HK-2 (cell line): Measurements from ENCODE around the gene PLAC8.
"Not testable (repeated sequence)": the region's sequence is repeated elsewhere in the genome, so short reads cannot be mapped to it uniquely, and the experiment has no call there.

Source experiments
- DNase-seq: peaks from one replicate; pipeline ENCODE4 v3.0.0-alpha.2; 2018; ENCODE audit not compliant: unreplicated experiment

Gene PLAC8

DNA sequence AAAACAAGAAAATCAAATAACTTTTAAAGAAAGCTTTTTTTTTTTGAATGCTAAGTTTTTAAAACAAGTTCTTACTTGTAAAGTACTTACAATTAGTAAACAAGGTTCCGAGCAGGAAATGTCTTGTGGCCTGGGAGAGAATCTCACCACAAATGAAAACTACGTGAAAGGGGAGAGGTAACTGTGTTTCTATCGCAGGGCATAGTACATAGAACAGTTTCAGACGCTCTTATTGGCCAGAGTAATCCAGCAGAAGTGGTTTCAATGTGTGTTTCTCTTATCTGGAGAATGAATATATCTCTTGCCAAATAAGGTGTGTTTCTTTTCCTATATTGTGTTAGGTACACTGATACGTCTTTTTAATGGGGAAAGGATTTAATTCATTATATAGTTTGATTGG, at the start of gene PLAC8:
Gene PLAC8, minus strand, starts transcription at position 154 of the 400 bp plus-strand sequence. CDS start 6,808 bp downstream, outside the sequence.
- no peak for DNase-seq

DNA sequence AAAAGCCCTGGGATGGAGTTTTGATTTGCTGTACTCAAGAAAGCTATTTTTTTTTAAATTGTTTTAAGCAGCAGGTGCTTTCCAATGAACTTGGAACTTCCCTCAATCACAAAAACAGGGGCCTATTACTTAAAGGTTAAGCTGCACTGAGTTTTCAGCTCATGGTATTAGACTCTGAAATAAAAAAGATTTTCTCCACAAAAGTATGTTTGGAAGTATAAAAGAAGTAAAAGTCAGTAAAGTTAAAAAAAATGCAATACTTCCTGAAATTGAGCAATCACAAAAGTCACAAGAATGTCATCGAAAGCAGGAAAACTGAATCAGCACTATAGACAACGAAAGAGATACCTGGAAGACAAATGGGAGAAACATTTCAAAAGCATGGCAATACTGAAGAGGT, 38.9 kb upstream of the PLAC8 start:
- DNase-seq: no peak

- DNase-seq: no peak
These were observed 38.2 kb upstream of the PLAC8 start for GRCh38 chr4:83152746-83153145.

GRCh38 chr4:83151651-83152050, 37.1 kb upstream of the PLAC8 start:
- DNase-seq: no peak

DNA sequence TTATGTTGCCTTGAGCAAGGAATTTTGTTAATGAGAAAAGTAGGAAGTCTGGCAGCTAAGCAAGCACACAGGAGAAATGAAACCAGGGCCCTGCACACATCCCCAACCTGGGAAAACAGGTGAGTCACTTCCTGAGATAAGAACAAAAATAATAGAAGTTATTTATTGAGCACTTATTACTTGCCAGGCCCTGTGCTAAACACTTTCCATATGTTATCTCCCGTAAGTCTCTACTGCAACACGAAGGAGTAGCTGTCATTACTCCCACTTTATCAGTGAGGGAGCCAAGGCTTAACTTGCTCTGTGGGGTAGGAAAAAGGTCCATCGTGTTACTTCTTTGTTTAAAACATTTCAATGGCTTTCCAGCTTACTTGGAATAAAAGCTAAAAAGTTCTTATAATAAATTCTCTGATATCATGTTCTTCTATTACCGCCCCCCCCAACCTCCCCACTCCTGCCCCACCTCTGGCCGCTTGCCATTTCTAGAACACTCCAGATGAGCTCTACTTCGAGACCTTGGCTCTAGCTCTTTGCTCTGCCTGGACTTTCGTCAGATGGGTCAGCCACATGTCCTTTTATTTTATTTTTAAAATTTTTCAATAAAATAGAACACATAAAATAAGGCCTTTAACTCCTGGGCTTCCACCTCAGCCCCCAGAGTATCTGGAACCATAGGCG, 36.3 kb upstream of the PLAC8 start:
- DNase-seq: no peak

- no peak for DNase-seq
These were observed 35.5 kb upstream of the PLAC8 start for GRCh38 chr4:83149865-83150652.

- no peak for DNase-seq
These were observed 32.3 kb upstream of the PLAC8 start for GRCh38 chr4:83146841-83147240.

DNA sequence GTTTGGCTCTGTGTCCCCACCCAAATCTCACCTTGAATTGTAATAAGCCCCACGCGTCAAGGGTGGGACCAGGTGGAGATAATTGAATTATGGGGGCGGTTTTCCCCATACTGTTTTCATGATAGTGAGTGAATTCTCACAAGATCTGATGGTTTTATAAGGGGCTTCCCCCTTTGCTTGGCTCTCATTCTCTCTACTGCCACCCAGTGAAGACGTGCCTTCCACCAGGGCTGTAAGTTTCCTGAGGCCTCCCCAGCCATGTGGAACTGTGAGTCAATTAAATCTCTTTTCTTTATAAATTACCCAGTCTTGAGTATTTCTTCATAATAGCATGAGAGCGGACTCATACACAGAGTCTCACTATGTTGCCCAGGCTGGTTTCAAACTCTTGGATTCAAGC, 31.2 kb upstream of the PLAC8 start:
- DNase-seq: not testable (repeated sequence)

GRCh38 chr4:83139514-83140156, 25.1 kb upstream of the PLAC8 start:
- peak; percentile 83 for DNase-seq

DNA sequence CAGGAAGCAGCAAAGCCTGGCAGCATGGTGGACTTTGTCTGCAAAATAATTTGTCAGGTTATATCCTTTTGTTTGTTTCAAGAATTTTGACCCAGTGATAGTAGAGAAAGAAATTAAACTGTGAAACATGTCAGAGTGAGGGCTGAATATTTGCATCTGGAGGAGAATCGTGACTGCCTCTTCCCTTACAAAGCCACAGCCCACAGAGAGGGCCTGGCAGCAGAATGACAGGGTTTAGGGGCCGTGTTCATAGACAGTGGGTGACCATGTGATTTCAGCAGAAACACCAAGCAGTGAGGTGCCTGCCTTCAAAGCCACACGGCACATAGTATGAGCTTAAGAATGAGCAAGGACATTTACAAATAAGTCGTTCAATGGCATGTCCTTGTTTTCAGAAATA, 24.4 kb upstream of the PLAC8 start:
- no peak for DNase-seq

GRCh38 chr4:83132065-83132464, 17.5 kb upstream of the PLAC8 start:
- DNase-seq: no peak

DNA sequence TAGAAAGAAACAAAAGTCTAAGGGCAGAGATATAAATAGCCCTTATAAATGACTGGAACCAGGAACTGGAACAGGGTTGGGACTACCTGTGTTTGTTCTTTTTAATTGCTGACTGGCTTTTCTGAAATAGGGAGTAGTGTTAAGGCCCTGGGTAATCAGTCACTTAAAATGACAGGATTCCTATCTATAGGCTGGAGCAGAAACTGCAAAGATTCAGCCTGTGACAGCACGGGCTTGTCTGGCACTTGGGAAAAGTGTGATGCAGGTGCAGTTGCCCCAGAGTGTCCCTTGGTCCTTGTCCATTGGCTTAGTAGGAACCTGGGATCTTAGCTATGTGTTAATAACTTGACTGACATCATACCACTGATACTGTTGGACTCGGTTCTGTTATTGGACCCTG, 14.7 kb upstream of the PLAC8 start:
- no peak for DNase-seq

GRCh38 chr4:83128240-83128929, 13.9 kb upstream of the PLAC8 start:
- no peak for DNase-seq

- no peak for DNase-seq
These were observed 11.2 kb upstream of the PLAC8 start for GRCh38 chr4:83125738-83126141.

DNA sequence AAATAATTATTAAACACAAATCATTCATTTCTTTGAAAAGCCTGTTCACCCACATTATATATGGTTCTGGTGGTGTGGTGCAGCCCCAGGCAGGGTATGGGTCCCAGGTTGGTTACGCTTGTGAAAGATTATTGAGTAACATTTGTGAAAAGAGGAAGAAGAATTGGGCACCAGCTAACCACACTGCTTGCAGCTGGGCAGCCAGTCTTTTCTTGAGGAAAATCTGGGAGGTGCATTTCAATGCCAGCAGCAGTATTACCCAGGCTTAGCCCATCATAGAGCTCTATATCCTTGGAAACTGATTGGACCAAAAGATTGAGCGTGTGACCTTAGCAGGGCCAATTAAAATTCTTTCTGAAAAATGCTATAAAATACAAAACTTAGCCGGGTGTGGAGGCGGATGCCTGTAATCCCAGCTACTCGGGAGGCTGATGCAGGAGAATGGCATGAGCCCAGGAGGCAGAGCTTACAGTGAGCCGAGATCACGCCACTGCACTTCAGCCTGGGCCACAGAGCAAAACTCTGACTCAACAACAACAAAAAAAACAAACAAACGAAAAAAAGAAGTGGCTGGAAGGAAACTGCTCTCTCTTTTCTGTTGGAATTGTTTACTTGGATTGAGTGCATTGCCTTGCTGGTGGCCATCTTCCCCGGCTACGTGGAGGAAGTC, 9.7 kb upstream of the PLAC8 start:
- no peak for DNase-seq

DNA sequence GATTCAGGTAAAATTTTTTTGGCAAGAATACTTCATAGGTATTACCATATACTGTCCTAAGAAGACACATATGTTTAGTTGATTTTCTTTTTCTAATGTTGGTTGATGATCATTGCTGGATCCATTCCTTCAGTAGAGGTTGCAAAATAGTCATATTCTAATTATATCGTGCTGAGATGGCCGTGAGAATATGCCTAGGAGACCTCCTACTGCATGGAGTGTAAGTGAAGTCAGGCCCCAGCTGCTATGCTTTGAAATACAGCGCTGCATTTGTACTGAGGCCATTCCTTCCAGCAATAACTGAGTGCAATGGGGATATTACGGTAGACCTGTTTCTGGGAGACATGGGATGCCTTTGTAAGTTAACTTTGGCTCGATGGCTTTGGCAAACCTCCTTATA, 6.7 kb upstream of the PLAC8 start:
- DNase-seq: no peak

GRCh38 chr4:83118869-83119268, 4.3 kb upstream of the PLAC8 start:
- DNase-seq: no peak

- DNase-seq: no peak
These were observed 1.2 kb upstream of the PLAC8 start for GRCh38 chr4:83115656-83116285.

DNA sequence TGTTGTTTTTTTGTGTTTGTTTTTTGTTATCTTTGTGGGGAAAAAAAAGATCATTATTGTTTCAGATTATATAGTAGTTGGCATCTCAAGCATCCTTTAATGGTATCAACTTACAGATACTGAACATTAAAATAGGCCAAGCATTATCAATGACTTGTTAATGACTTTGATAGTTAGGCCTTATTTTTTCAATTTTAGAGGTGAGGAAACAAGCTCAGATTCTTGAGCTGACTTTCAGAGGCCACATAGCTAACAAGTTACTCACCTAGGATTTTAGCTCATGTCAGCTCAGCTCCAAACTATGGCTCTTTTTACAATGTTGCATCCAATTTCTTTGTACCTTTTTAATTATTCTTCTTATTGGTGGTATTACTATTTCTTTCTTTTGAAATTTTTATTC, 471 bp upstream of the PLAC8 start:
- DNase-seq: no peak

- no peak for DNase-seq
These were observed 1.1 kb downstream of the PLAC8 start for GRCh38 chr4:83113429-83113786.

GRCh38 chr4:83112678-83113428, 1.7 kb downstream of the PLAC8 start:
- no peak for DNase-seq
